GM18867 (cell line): ENCODE measurements around the gene PADI2.

Source experiments
- ATAC-seq: cut with Tn5 transposase; IDR thresholded peaks from one replicate; pipeline ENCODE4 v1.9.1; 2021; ENCODE audit warnings: mild to moderate bottlenecking, moderate library complexity; ENCODE audit not compliant: unreplicated experiment

The PADI2 gene

DNA sequence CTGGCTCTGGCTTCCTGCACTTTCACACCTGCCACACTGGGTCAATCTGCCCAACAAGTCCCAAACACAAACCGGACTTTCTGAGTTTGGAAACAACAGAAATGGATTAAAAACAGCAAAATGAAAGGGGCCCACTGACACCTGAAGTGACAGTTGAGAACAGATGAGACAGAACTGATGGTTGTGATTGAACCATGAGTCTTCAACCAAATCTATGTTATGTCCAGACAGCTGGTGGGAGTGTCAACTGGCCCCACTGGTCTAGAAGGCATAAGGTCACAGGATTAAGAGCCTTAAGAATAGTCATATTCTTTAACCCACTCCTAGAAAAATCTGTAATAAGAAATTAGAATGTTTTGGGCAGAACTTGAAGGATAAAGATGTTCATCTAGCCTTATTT lies 94.5 kb downstream of the PADI2 start:
- ATAC-seq: no peak

DNA sequence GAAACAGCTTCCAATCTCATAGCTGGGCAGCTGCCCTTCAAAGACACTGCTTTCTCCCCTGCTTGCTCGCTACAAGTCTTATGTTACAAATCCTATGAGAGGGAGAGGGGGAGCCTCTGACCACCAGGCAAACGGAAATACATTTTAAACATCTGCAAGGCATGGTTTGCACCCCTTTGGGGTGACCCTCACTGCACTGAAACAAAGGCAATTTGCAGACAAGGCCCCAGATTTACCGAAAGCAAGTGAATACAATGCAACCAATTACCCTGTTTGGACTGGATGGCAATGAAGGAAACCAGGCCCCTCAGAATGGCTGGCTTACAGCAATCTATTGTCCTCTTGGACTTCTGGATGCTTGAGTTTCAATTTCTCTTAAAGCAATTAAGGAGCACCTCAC lies 95.7 kb downstream of the PADI2 start:
- no peak for ATAC-seq

DNA sequence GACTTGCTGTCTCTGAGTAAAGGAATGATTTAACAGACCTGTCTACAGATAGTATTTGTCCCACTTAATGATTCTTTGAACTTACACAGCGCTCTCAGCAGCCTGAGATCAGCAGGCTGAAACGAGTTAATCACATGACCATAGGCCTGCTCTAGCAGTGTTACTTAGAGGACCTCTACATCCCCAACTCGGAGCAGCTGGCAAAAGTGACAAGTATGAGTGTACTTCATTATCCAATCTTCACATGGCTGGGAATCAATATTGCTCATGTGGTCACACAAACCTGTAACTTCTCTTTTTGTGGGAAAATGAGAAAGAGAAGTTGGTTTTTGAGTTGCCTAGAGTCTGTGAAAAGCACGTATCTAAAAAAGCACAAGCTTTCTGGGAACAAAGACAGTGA lies 96.1 kb downstream of the PADI2 start:
- no peak for ATAC-seq

DNA sequence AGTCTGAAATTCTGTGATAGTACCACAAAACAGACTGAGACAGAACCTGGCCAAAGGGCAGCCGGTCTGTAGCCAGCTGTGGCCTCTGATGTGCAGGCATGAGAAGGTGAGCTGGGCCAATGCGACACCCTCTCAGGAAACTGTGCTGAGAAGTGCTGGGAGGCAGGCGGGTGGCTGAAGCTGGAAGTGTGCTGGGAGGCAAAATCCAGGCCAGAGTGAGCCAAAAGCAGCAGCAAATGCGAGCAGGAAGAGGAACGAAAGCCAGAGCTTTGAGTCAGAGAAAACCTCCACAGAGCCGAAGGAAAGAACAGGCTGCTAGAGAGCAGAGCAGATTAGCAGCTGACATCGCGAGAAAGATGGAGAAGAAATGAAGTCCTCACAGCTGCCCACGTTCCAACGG lies 97.4 kb downstream of the PADI2 start:
- no peak for ATAC-seq

DNA sequence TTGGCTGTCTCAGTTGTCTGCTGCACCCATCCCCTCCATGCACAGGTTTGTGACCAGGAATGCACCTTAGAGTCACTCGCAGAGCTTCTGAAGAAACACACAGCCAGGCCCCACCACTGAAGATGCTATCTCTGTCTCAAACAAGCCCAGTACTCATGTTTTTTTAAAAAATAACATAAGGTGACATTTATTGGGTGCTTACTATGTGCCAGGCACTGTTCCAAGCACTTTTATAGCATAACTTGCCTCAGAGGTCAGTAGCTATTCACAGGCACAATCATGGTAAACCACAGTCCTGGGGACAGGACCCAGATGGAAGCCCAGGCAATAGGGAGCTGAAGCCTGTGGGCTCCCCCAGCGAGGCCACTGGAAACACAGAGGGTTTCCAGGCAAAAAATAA lies 98.7 kb downstream of the PADI2 start:
- ATAC-seq: no peak

DNA sequence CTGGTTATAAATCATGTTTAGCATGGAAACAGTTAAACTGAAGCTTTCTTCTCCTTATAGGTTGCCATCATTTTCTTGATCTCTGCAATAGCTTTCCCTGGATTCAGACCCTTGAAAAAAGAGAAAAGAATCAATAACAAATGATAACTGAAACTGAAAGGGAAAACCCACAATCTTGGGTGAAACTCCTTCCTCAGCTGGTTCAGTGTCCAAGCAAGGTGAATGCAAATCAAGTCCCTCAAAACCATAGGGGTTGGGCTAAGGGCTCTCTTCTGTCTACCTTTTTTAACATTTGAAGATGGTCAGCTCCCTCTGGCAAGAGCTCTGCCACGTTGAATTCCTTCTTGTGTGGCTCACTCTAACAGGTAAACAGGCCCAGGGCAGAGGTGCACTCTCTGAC lies 100.4 kb downstream of the PADI2 start:
- peak; percentile 50 for ATAC-seq

DNA sequence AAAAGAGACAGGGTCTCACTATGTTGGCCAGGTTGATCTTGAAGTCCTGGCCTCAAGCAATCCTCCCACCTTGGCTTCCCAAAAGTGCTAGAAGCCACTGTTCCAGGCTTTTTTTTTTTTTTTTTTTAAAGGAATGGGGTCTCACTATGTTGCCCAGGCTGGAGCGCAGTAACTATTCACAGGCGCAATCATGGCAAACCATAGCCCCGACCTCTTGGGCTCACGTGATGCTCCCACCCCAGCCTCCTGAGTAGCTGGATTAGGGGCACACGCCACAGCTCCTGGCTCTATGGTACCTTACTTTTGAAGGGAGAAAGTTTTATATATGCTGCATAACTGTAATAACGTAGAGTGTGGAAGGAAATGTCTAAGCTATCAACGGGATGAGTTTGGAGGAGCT lies 101.8 kb downstream of the PADI2 start:
- ATAC-seq: no peak
